GM19238 (cell line): ENCODE results near the gene PLEKHA6.
"Not testable (repeated sequence)": the region's sequence is repeated elsewhere in the genome, so short reads cannot be mapped to it uniquely, and the experiment has no call there.

Source experiments
- DNase-seq: peaks from one replicate; pipeline ENCODE4 v3.0.0; 2011; ENCODE audit warnings: low spot score; ENCODE audit not compliant: insufficient read length

Gene PLEKHA6

DNA sequence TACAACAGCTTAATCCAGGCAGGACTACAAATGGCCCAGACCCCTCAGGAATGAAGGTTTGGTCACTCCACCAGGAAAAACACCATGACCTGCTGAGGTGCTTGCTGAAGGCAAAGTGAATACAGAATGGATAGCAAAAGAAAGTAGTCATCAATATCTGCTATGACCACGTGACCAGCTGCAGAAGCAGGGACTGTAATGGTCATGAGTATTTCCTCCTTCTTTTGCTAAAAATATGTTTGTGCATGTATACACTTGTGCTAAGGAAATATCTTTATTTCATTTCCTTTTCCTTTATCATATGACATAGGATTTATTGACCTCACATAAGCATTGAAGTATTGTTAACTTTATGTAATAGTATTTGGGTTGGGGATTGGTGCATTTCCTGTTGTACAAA is 119.5 kb downstream of the PLEKHA6 start:
- no peak for DNase-seq

DNA sequence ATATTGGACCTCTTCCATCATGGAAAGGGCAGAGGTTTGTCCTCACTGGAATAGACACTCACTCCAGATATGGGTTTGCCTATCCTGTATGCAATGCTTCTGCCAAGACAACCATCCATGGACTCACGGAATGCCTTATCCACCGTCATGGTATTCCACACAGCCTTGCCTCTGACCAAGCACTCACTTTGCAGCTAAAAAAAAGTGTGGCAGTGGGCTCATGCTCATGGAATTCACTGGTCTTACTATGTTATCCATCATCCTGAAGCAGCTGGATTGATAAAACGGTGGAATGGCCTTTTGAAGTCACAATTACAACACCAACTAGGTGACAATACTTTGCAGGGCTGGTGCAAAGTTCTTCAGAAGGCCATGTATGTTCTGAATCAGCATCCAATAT is 120.3 kb downstream of the PLEKHA6 start:
- not testable (repeated sequence) for DNase-seq

GRCh38 chr1:204238520-204238919 is 121.2 kb downstream of the PLEKHA6 start:
- not testable (repeated sequence) for DNase-seq

DNA sequence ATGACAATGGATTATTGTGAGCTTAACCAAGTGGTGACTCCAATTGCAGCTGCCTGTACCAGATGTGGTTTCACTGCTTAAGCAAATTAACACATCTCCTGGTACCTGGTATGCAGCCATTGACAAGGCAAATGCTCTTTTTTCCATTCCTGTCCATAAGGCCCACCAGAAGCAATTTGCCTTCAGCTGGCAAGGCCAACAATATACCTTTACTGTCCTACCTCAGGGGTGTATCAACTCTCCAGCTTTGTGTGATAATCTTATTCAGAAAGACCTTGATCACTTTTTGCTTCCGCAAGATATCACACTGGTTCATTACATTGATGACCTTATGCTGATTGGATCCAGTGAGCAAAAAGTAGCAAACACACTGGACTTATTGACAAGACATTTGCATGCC is 122.2 kb downstream of the PLEKHA6 start:
- DNase-seq = not testable (repeated sequence)

GRCh38 chr1:204232526-204232925 is 127.2 kb downstream of the PLEKHA6 start:
- DNase-seq = no peak

DNA sequence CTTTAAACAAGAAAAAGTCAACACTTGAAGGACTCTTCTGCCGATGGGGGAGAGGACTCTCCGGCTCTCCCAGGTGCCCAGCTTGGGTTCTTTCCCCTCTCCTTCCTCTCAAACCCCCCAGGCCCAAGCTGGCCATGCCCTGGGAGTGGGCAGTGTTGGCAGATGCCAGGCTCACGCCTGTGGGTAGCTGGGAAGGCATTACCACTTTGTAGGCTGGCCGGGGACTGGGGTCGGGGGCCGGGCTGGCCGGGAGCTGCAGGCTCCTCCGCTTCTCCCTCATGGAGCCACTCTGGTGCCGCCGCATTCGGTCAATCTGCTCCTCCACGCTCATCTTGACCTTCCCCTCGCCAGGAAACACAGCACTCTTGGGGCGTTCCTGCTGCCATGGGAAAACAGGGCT is 129.5 kb downstream of the PLEKHA6 start:
- no peak for DNase-seq

- no peak for DNase-seq
These were observed 130.8 kb downstream of the PLEKHA6 start for GRCh38 chr1:204228896-204229295.

DNA sequence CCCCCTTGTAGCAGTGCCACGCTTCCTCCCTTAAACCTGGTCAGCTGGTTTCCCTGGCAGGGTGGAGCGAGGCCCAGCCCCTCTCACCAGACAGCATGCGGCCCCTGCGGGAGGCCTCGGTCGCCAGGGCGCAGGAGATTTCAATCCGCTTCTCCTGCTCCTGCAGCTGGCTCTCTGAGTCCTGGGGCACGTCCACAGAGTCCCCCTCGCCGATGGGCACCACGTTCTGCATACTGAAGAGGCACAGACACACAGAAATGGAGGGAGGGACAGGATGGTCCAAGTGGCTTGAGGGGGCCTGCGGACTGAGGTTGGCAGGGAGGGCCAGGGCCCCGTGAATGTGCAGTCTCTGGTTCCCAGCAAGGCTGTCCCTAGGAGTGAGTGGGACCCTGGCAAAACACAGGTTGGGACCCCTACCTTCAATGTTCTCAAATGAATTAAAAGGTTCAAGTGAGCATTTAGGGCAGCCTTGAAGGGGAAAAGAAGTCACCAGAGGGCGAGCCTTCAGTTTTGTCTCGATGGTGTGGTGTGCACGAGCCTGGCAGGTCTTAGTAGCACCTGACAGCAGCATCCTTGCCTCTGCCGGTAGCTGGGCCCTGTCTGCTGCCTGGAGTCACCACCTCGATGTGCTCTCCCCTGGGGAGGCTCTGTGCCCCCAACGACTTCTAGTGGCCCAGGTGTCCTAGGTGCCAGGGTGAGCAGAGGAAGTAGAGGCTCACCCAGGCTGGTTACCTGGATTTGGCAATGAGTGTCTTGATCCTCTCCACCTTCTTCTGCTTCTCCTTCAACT is 131.5 kb downstream of the PLEKHA6 start:
- no peak for DNase-seq

DNA sequence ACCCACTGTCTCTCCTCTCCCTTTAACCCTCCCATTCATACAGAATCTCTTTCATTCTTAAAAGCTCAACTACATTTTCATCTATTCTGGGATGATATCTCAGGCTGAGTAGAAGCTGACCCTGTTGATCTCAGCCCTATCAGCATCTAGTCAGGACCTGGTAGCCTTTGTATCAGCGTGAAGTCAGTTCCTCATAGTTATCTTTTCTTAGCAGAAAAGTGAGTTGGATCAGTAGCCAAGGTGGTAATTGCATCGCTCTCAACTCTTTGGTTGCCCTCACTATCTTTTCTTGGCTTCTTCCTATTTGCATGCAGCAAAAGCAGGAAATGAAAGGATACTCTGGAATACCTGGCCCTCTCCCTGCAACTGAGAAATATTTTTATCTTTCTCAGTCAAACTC is 132.4 kb downstream of the PLEKHA6 start:
- no peak for DNase-seq

DNA sequence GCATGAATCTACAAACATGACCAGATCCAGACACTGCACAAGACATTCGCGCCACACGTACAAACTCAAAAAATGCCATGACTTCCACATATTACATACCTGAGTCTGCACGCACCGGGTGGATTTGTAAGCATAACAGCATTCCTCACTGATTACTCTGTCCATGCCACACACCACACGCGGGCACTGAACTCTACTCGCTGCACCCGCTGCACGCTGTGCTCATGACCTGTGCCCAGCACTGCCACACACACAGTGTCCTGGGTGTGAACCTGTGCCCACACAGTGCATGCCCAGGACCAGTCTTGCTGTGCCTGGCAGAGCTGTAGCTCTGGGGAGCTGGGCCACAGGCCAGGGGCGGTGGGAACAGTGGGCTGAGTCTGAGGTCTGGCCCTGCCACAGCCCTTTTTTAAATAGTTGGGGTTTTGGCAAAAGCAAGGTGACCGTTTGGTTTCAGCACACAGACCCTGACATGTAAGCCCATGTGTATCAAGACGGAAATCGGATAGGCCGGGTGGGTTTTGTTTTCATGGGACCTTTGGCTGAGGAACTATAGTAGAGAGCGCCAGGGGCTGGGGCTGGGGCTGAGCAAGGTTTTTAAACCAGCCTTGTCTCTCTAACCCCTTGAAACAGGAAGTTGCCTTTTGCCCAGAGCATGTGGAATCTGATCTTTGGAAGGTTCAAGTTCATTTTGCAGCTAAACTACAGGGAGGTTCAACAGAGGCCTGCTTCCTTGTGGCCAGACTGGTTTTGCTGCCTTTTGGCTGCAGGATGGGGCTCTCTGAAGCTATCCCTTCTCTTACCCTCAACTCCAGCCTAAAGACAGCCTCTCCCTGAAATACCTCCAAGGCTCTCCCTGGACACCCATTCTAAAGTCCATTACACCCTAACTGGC is 133.6 kb downstream of the PLEKHA6 start:
- DNase-seq = no peak

DNA sequence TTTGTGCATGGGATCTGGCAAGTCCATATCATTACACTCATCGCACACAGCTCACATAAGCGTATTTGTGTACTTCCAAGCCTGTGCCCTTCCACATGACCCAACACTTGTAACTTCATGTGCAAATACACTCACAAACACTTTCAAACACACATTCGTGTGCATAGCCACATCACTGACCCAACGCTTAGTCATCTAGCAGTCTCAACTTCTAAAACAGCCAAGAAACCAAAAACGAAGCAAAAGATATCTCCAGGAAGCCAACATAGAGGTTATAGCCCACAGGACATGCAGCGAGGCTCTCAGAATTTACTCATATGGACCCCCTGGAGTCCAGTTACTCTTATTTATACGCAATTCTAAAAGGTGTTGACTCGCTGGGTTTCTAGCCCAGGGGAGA is 135.1 kb downstream of the PLEKHA6 start:
- no peak for DNase-seq

- no peak for DNase-seq
These were observed 136.4 kb downstream of the PLEKHA6 start for GRCh38 chr1:204223129-204223860.

GRCh38 chr1:204222764-204223055 is 137.0 kb downstream of the PLEKHA6 start:
- no peak for DNase-seq

GRCh38 chr1:204222006-204222763 is 137.5 kb downstream of the PLEKHA6 start:
- no peak for DNase-seq

DNA sequence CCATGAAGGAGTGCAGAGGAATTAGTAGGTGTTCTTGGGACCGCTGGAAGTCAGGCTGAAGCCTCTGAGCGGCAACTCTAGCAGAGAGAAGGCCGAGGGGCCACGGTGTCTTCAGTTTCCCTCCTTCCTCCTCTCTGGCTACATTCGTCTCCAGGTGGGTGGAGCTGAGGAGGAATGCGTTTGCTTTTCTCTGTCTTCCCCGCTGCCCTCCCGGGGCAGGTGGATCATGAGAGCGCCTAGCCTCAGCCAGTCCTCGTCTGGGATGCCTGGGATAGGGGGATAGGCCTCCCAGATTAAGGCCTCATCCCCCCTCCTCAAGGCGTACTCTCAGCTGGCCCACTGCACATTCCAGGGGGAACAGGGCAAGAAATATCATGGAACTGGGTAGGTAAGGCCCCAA is 138.5 kb downstream of the PLEKHA6 start:
- no peak for DNase-seq

- no peak for DNase-seq
These were observed 139.6 kb downstream of the PLEKHA6 start for GRCh38 chr1:204219971-204220616.

- DNase-seq = no peak
These were observed 141.2 kb downstream of the PLEKHA6 start for GRCh38 chr1:204218552-204218951.

GRCh38 chr1:204217648-204218000 is 142.1 kb downstream of the PLEKHA6 start:
- DNase-seq = no peak

- DNase-seq = no peak
These were observed 142.7 kb downstream of the PLEKHA6 start for GRCh38 chr1:204216880-204217647.

DNA sequence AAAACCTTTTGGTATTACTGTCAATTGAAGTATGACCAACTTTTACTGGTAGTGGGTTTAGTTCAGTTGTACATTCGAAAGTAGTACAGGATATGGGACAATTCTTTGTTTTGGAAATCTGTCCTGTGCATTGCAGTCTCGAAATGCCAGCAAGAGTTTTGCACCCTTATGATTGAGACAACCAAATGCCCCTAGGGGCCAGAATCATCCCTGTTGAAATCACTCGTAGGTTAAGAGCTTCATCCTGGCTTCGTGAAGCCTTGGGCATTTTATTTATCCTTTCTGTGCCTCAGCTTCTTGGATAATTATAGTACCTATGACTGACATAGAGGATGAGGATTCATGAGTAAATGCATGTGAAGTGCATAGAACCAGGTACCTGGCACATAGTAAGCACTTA is 143.5 kb downstream of the PLEKHA6 start:
- no peak for DNase-seq
